Mesothelial cell of epicardium (in vitro differentiated cells): ENCODE data around the gene HLA-A. TPM values are rescaled to one million over a fixed set of nuclear protein-coding genes. Genes with fewer than 3 reads are reported as not detected.

Experiments
- DNase-seq, 2 experiments: peaks; one replicate each; pipeline ENCODE4 v3.0.0; 2021; ENCODE audit warnings: low spot score in 2 of 2; ENCODE audit not compliant: unreplicated experiment in 2 of 2
- H3K27ac Mint-ChIP-seq: 2 replicates; pipeline ENCODE4 v1.8.0; 2021; ENCODE audit warnings: mixed read lengths
- H3K27me3 Mint-ChIP-seq: 2 replicates; pipeline ENCODE4 v1.8.0; 2021; ENCODE audit warnings: low read depth, mixed read lengths
- H3K36me3 Mint-ChIP-seq: 2 replicates; pipeline ENCODE4 v1.8.0; 2021; ENCODE audit warnings: mixed read lengths
- H3K4me1 Mint-ChIP-seq: 2 replicates; pipeline ENCODE4 v1.8.0; 2021; ENCODE audit warnings: mixed read lengths
- H3K4me3 Mint-ChIP-seq: 2 replicates; pipeline ENCODE4 v1.8.0; 2021; ENCODE audit warnings: mild to moderate bottlenecking, moderate library complexity, mixed read lengths
- H3K9me3 Mint-ChIP-seq: 2 replicates; pipeline ENCODE4 v1.8.0; 2021; ENCODE audit warnings: mixed read lengths
- CTCF ChIP-seq: fragments of 200-600 bp; sonication (generic); IDR thresholded peaks from one replicate; pipeline ENCODE4 v1.5.0; 2021; ENCODE audit warnings: antibody characterized with exemption; ENCODE audit not compliant: unreplicated experiment
- total RNA-seq: library from RNA; stranded (reverse); gene quantifications from 3 replicates; pipeline ENCODE4 v1.2.1, GENCODE V29; 2021

HLA-A gene
- total RNA-seq, 1 donor from 2014 or later: 115 TPM

- H3K36me3 Mint-ChIP-seq: no peaks in the 10 kb centered on the region
- no peak overlapping the region for H3K27ac Mint-ChIP-seq
- no peak for DNase-seq
- no peaks in the 10 kb centered on the region for H3K9me3 Mint-ChIP-seq
- TF ChIP-seq CTCF: no peak
- H3K27me3 Mint-ChIP-seq: peaks cover 5% of the 10 kb centered on the region
- H3K4me1 Mint-ChIP-seq: no peaks in the 10 kb centered on the region
- no peak overlapping the region for H3K4me3 Mint-ChIP-seq
These were observed 9.6 kb downstream of the HLA-A start for GRCh38 chr6:29951882-29952281.

- H3K4me1 Mint-ChIP-seq: no peaks in the 10 kb centered on the region
- no peak for TF ChIP-seq CTCF
- H3K9me3 Mint-ChIP-seq: no peaks in the 10 kb centered on the region
- H3K27me3 Mint-ChIP-seq: peaks cover 5% of the 10 kb centered on the region
- no peaks in the 10 kb centered on the region for H3K36me3 Mint-ChIP-seq
- H3K27ac Mint-ChIP-seq: no peak overlapping the region
- no peak for DNase-seq
- H3K4me3 Mint-ChIP-seq: no peak overlapping the region
These were observed 10.7 kb downstream of the HLA-A start for GRCh38 chr6:29953001-29953441.

DNA sequence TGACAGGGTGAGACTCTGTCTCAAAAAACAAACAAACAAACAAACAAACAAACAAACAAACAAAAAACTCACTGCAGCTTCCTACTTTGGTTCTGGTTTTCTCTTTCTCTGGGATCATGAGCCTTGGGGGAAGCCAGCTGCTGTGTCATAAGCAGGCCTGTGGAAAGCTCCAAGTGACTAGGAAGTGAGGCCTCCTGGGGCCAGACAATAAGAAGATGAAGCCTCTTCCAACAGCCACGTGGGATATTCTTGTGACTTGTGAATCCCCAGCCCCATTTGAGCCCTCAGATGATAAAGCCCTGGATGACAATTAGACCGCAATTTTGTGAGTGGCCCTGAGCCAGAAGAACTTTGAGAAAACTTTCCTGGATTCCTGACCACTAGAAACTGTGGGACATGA is 11.4 kb downstream of the HLA-A start:
- no peak for TF ChIP-seq CTCF
- Mint-ChIP-seq H3K4me1 (no peaks in the 10 kb centered on the region), H3K4me3 (no peak overlapping the region), H3K27me3 (peaks cover 5% of the 10 kb centered on the region), H3K36me3 (no peaks in the 10 kb centered on the region), H3K9me3 (no peaks in the 10 kb centered on the region), H3K27ac (no peak overlapping the region)
- DNase-seq: no peak

GRCh38 chr6:29954272-29954671 is 11.9 kb downstream of the HLA-A start:
- no peaks in the 10 kb centered on the region for H3K4me1 Mint-ChIP-seq
- no peak for DNase-seq
- H3K9me3 Mint-ChIP-seq: no peaks in the 10 kb centered on the region
- H3K27ac Mint-ChIP-seq: no peak overlapping the region
- H3K4me3 Mint-ChIP-seq: no peak overlapping the region
- H3K27me3 Mint-ChIP-seq: peaks cover 5% of the 10 kb centered on the region
- TF ChIP-seq CTCF: no peak
- no peaks in the 10 kb centered on the region for H3K36me3 Mint-ChIP-seq

- no peak overlapping the region for H3K27ac Mint-ChIP-seq
- H3K4me1 Mint-ChIP-seq: no peaks in the 10 kb centered on the region
- DNase-seq: no peak
- no peak overlapping the region for H3K4me3 Mint-ChIP-seq
- no peak for TF ChIP-seq CTCF
- H3K9me3 Mint-ChIP-seq: no peaks in the 10 kb centered on the region
- no peaks in the 10 kb centered on the region for H3K36me3 Mint-ChIP-seq
- no peaks in the 10 kb centered on the region for H3K27me3 Mint-ChIP-seq
These were observed 13.5 kb downstream of the HLA-A start for GRCh38 chr6:29955783-29956182.

GRCh38 chr6:29956518-29956917 is 14.2 kb downstream of the HLA-A start:
- TF ChIP-seq CTCF: no peak

More at GRCh38 chr6:29956518-29956917, 14.2 kb downstream of the HLA-A start:
- no peaks in the 10 kb centered on the region for H3K36me3 Mint-ChIP-seq
- no peaks in the 10 kb centered on the region for H3K27me3 Mint-ChIP-seq
- H3K4me1 Mint-ChIP-seq: no peaks in the 10 kb centered on the region
- no peak for DNase-seq
- no peak overlapping the region for H3K27ac Mint-ChIP-seq
- H3K4me3 Mint-ChIP-seq: no peak overlapping the region
- no peaks in the 10 kb centered on the region for H3K9me3 Mint-ChIP-seq
